ENCODE measurements around the gene GALC.

- TF ChIP-seq, protein P1, sequence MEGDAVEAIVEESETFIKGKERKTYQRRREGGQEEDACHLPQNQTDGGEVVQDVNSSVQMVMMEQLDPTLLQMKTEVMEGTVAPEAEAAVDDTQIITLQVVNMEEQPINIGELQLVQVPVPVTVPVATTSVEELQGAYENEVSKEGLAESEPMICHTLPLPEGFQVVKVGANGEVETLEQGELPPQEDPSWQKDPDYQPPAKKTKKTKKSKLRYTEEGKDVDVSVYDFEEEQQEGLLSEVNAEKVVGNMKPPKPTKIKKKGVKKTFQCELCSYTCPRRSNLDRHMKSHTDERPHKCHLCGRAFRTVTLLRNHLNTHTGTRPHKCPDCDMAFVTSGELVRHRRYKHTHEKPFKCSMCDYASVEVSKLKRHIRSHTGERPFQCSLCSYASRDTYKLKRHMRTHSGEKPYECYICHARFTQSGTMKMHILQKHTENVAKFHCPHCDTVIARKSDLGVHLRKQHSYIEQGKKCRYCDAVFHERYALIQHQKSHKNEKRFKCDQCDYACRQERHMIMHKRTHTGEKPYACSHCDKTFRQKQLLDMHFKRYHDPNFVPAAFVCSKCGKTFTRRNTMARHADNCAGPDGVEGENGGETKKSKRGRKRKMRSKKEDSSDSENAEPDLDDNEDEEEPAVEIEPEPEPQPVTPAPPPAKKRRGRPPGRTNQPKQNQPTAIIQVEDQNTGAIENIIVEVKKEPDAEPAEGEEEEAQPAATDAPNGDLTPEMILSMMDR (IDR thresholded peaks at IDR 0.05 in 8 of 11, conservative IDR thresholded peaks at IDR 0.05 in 3 of 11): no peak
- no peak for TF ChIP-seq POLR2AphosphoS5 (IDR thresholded peaks at IDR 0.05)
- TF ChIP-seq POLR2A (IDR thresholded peaks at IDR 0.05): no peak
These were observed 24.6 kb upstream of the GALC start for GRCh38 chr14:88017535-88017934.
